ENCODE measurements around the gene CPA1. TPM values are rescaled to one million over a fixed set of nuclear protein-coding genes. Genes with fewer than 3 reads are reported as not detected.

CPA1 gene
- total RNA-seq, 2 experiments from 2014 or later: not detected

GRCh38 chr7:130421684-130422083 lies 41.4 kb downstream of the CPA1 start:
- Mint-ChIP-seq H3K9me3 (no peaks in the 10 kb centered on the region), H3K27ac (peak overlapping the region; percentile 67), H3K4me3 (peak overlapping the region; percentile 32), H3K27me3 (no peaks in the 10 kb centered on the region), H3K4me1 (ENCODE audit: low read depth) (peaks cover 75% of the 10 kb centered on the region), H3K36me3 (ENCODE audit: low read depth) (peaks cover 4% of the 10 kb centered on the region)
- intact Hi-C loops (cut with DNase I, micrococcal nuclease): no loop called here
- Histone ChIP-seq H3K4me3 (ENCODE audit: low read length) (no peak overlapping the region), H3K27me3 (ENCODE audit: control insufficient read depth in 1 of 2, insufficient read depth in 2 of 2, low read length in 2 of 2) (no peaks in the 10 kb centered on the region), H3K27ac (ENCODE audit: low read depth in 1 of 2, low read length in 2 of 2) (no peak overlapping the region), H3K9me3 (ENCODE audit: control insufficient read depth in 1 of 2, insufficient read depth in 1 of 2, low read length in 2 of 2) (no peaks in the 10 kb centered on the region), H3K4me1 (ENCODE audit: insufficient read depth, low read length) (peaks cover 12% of the 10 kb centered on the region), H3K36me3 (ENCODE audit: insufficient read depth, low read length) (no peaks in the 10 kb centered on the region)
- no peak for ATAC-seq (ENCODE audit: poor library complexity)
- TF ChIP-seq CTCF (IDR thresholded peaks at IDR 0.05): no peak
- POLR2A ChIA-PET: no interaction called here
- CTCF ChIA-PET: no interaction called here
- DNase-seq: peak in 1 of 14 experiments; percentile 13

GRCh38 chr7:130423501-130424037 lies 43.3 kb downstream of the CPA1 start:
- ATAC-seq (ENCODE audit: poor library complexity) (no peak), DNase-seq (no peak)
- intact Hi-C loops (cut with DNase I, micrococcal nuclease): no loop called here
- Mint-ChIP-seq H3K27me3 (no peaks in the 10 kb centered on the region), H3K4me3 (no peak overlapping the region), H3K9me3 (no peaks in the 10 kb centered on the region), H3K36me3 (ENCODE audit: low read depth) (peaks cover 5% of the 10 kb centered on the region), H3K4me1 (ENCODE audit: low read depth) (peaks cover 65% of the 10 kb centered on the region), H3K27ac (no peak overlapping the region)
- ChIA-PET POLR2A (no interaction called here), CTCF (interaction anchor here (1.4 kb wide), 1 partner anchor 10 kb away, joined by 3 read pairs; no protein-coding TSS in a partner anchor)
- H3K9me3 ChIP-seq (ENCODE audit: control insufficient read depth in 1 of 2, insufficient read depth in 1 of 2, low read length in 2 of 2): no peaks in the 10 kb centered on the region
- TF ChIP-seq CTCF (IDR thresholded peaks at IDR 0.05): no peak
- H3K27me3 ChIP-seq (ENCODE audit: control insufficient read depth in 1 of 2, insufficient read depth in 2 of 2, low read length in 2 of 2): no peaks in the 10 kb centered on the region
- peaks cover 5% of the 10 kb centered on the region for H3K4me1 ChIP-seq (ENCODE audit: insufficient read depth, low read length)
- no peak overlapping the region for H3K4me3 ChIP-seq (ENCODE audit: low read length)
- H3K36me3 ChIP-seq (ENCODE audit: insufficient read depth, low read length): no peaks in the 10 kb centered on the region
- H3K27ac ChIP-seq (ENCODE audit: low read depth in 1 of 2, low read length in 2 of 2): no peak overlapping the region

DNA sequence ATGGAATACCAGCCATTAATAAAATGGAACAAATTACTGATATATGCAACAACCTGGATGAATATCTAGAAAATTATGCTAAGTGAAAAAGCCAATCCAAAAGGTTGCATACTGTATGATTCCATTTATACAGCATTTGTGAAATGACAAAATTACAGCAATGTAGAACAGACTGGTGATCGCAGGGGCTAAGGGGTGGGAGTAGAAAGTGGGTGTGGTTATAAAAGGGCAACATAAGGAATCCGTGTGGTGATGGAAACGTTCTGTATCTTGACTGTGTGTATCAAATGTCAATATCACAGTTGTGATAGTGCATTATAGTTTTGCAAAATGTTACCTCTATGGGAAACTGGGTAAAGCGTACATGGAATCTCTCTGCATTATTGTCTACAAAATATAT lies 45.5 kb downstream of the CPA1 start:
- TF ChIP-seq CTCF (IDR thresholded peaks at IDR 0.05): no peak
- H3K4me1 ChIP-seq (ENCODE audit: insufficient read depth, low read length): no peaks in the 10 kb centered on the region
- H3K4me3 ChIP-seq (ENCODE audit: low read length): no peak overlapping the region
- no peaks in the 10 kb centered on the region for H3K36me3 ChIP-seq (ENCODE audit: insufficient read depth, low read length)
- ChIA-PET POLR2A (interaction anchor here (0.7 to 1.2 kb wide), 2 partner anchors 9 to 11 kb away, joined by 3 to 5 read pairs; no protein-coding TSS in a partner anchor), CTCF (no interaction called here)
- no peaks in the 10 kb centered on the region for H3K27me3 ChIP-seq (ENCODE audit: control insufficient read depth in 1 of 2, insufficient read depth in 2 of 2, low read length in 2 of 2)
- no peak for ATAC-seq (ENCODE audit: poor library complexity)
- Mint-ChIP-seq H3K27ac (peak overlapping the region; percentile 63), H3K4me3 (no peak overlapping the region), H3K27me3 (no peaks in the 10 kb centered on the region), H3K9me3 (no peaks in the 10 kb centered on the region), H3K4me1 (ENCODE audit: low read depth) (peaks cover 51% of the 10 kb centered on the region), H3K36me3 (ENCODE audit: low read depth) (peaks cover 5% of the 10 kb centered on the region)
- no peak overlapping the region for H3K27ac ChIP-seq (ENCODE audit: low read depth in 1 of 2, low read length in 2 of 2)
- no peak for DNase-seq
- intact Hi-C loops (cut with DNase I, micrococcal nuclease): no loop called here
- no peaks in the 10 kb centered on the region for H3K9me3 ChIP-seq (ENCODE audit: control insufficient read depth in 1 of 2, insufficient read depth in 1 of 2, low read length in 2 of 2)
